Subcutaneous adipose tissue (tissue), 4 donors: ENCODE measurements around the gene ANAPC5. TPM values are rescaled to one million over a fixed set of nuclear protein-coding genes. Genes with fewer than 3 reads are reported as not detected.

Experiments
- CTCF ChIP-seq: fragments of 450-650 bp; IDR thresholded peaks from one replicate; pipeline ENCODE4 v1.5.1; 2016; ENCODE audit warnings: low read depth, mild to moderate bottlenecking, control low read depth, antibody characterized with exemption, moderate library complexity
- total RNA-seq, 4 donors: library from RNA; depleted of rRNA; stranded (reverse); fragments of >200 nt; gene quantifications; one replicate each; pipeline ENCODE4 v1.1.0, GENCODE V29; 2016

The ANAPC5 gene
- total RNA-seq, 4 donors from 2014 or later = 109 to 135 (median 127) TPM

GRCh38 chr12:121356657-121357056 lies 4.4 kb upstream of the ANAPC5 start:
- TF ChIP-seq CTCF = no peak

GRCh38 chr12:121355818-121356217 lies 3.6 kb upstream of the ANAPC5 start:
- TF ChIP-seq CTCF = no peak

GRCh38 chr12:121352682-121353018 lies 439 bp upstream of the ANAPC5 start:
- TF ChIP-seq CTCF = no peak

- TF ChIP-seq CTCF = no peak
These were observed 5.5 kb downstream of the ANAPC5 start for GRCh38 chr12:121346747-121347146.

GRCh38 chr12:121345151-121345815 lies 6.9 kb downstream of the ANAPC5 start:
- TF ChIP-seq CTCF = no peak

- no peak for TF ChIP-seq CTCF
These were observed 7.7 kb downstream of the ANAPC5 start for GRCh38 chr12:121344506-121344905.

- TF ChIP-seq CTCF = no peak
These were observed 14.8 kb downstream of the ANAPC5 start for GRCh38 chr12:121337416-121337815.
